Colon (tissue), 2 donors: Measurements from ENCODE around the gene TAOK3.
"Not testable (repeated sequence)": the region's sequence is repeated elsewhere in the genome, so short reads cannot be mapped to it uniquely, and the experiment has no call there.

Source experiments
- FAIRE-seq: peaks from 2 replicates; lab custom pipeline; 2012; peaks lifted over from hg19 to GRCh38; lab: Jason Lieb, UNC
- donor health status: control.
- donor health status: control.

The TAOK3 gene

DNA sequence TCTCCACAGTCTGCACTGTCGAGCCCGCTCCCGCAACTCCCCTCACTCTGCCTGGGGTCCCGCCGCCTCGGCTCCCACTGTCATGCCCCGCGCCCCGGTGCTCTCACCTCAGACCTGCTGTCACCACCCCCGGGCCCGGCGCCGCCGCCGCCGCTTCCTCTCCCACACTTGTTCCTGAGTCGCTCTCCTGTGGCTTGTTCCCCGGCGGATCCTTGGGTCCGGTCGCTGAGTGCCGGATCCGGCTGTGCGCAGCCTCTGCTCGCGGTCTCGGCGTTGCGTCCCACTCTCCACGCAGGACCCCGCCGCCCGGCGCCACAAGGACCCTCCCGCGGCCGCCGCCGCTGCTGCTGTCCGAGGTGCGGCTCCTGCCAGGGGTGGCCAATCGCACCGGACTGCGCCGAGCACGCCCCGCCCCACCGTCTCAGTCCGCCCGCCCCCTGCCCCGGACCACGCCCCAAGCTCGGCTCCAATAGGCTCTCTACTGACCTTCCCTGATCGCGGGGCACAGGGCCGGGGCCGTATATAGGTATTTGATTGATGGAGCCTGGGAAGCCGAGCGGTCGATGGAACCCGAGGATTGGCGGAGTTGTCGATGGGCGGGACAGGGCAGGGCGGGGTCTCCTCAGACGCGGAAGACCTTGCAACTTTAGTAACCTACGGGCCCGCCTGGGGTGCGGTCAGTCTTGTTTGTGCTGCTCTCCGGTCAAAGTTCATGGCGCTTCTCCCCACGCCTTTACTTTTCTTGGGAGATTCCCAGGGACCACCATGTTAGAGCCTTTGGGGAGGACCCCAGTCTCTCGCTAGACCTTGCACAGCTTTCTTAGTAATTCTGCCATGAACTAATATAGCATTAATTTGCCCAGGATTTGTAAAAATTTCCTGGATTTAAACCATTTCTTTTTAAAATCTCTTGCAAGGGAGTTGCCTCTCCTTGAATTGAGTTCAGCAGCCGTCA is at the start of gene TAOK3:
Gene TAOK3 (minus strand): TSS at position 367 of the 955 bp plus-strand sequence. CDS start 117,340 bp downstream, outside the sequence.
- no peak for FAIRE-seq

DNA sequence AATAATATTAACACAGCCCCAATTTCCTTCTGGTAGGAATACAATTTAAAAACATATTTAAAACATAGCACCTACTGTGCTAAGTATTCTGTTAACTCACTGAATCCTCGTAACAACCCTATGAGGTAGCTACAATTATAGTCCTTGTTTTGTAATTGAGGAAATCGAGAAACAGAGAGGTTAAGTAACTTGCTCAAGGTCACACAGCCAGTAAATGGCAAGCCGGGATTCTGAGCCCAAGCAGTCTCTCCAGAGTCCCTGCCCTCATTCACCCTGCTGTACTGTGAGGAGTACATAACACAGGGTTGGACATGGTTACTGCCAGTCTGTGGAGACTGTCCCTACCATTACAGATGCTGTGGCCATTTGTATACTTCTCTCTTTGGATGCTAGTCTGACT is 48.0 kb upstream of the TAOK3 start:
- no peak for FAIRE-seq

DNA sequence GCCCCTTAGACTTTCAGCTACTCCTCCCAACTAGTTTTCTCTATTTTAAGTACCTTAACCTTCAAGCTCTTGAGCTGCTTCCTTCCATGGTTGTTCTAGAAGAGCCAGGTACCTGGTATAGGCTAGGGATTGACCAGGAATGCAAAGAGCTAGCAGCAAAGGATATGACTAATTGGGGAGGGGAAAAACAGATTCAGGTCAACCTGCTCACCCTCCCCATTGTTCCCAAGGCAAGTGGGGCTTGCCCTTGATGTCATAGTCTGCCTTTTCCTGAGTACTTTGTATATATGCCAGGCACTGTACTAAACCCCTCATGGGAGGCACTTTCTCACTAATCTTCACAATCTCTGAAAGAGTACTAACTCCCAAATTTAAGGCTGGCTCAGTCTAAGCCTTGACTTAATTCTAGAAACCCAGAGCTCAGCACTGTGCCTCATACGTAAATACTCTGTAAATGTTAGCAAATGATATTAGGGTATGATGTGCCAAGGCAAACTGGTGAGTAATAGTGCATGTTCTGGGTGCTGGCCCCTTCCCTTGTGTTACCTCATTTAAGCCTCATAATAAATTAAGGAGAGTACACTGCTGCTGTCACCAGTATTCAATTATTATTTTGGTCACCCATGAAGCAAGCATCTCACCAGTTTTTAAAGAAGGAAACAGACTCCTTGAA is 45.8 kb upstream of the TAOK3 start:
- FAIRE-seq, result no peak

DNA sequence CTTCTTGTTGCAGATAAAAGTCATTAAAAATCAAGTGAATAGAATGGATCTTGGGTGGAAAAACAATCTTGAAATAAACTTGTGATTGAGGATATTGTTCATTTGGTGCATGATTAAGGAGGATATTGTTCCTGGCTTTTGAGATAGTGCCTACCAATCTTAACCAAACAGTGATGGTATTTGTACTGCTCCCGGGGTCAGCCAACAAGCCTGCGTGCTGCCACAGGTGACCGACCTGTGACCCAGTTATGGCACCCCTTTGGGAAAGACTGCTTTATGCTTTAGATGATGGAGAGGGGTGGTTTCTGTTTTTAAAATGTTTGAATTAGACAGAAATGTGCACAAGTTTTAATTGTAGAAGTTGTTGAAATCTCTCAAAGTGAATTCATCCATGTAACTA is 45.2 kb upstream of the TAOK3 start:
- no peak for FAIRE-seq

DNA sequence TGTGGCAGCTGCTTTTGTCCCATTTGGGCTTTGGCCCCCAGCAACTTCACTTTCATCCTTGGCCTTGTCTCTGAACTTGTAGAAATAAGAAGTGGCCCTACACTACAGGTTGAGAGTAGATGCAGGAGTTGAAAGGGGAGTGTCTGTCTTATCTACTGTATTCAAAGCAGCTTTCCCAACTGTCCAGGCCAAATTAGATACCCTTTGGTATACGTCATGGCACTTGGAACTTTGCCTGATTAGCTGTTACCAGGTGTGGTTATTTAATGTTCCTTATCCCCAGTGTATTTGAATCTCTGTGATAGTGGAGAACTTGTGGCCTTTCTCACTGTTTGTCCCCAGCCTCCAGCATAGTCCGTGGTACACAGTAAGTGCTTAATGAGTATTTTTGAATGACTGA is 37.1 kb upstream of the TAOK3 start:
- no peak for FAIRE-seq

DNA sequence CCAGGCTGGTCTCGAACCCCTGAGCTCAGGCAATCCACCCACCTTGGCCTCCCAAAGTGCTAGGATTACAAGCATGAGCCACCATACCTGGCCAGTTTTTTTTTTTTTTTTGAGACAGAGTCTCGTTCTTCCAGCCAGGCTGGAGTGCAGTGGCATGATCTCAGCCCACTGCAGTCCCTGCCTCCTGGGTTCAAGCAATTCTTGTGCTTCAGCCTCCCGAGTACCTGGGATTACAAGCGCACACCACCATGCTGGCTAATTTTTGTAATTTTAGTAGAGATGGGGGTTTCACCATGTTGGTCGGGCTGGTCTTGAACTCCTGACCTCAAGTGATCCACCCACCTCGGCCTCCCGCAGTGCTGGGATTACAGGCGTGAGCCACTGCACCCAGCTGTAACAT is 35.5 kb upstream of the TAOK3 start:
- FAIRE-seq, result not testable (repeated sequence)

GRCh38 chr12:118404876-118405521 is 32.3 kb upstream of the TAOK3 start:
- no peak for FAIRE-seq

GRCh38 chr12:118402251-118402650 is 29.5 kb upstream of the TAOK3 start:
- no peak for FAIRE-seq

GRCh38 chr12:118398940-118399339 is 26.2 kb upstream of the TAOK3 start:
- FAIRE-seq, result no peak

- FAIRE-seq, result no peak
Observed at GRCh38 chr12:118398524-118398923, 25.8 kb upstream of the TAOK3 start.

DNA sequence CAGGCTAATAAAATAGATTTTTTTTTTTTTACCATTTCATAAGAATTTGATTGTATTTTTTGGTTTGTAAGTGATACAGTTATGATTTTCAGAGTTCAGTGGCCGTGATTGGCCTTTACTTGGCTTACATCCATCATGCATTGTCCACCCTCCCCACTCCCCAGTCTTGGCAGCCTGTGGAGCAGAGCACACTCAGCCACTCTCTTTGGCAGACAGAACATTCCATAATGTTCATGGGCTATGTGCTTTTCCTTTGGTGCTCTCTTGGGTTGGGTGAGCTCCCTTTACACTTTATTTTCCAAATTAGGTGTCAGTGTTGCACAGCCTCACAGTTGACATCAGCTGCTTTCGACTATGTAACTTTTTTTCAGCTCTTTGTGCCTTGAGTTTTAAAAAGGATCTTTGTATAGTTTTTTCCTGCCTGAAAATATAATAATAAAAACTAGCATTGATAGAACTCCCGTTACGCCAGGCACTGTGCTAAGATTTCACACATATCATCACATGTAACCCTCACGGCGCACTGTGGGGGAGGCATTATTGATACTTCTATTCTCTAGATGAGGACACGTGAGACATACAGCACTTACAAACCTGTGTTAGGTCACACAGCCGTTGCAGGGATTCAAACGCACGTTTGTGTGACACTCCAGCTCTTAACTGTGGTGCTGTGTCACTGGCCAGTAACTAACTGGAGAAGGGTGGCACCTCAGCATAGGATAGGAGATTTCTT is 25.2 kb upstream of the TAOK3 start:
- FAIRE-seq, result no peak

DNA sequence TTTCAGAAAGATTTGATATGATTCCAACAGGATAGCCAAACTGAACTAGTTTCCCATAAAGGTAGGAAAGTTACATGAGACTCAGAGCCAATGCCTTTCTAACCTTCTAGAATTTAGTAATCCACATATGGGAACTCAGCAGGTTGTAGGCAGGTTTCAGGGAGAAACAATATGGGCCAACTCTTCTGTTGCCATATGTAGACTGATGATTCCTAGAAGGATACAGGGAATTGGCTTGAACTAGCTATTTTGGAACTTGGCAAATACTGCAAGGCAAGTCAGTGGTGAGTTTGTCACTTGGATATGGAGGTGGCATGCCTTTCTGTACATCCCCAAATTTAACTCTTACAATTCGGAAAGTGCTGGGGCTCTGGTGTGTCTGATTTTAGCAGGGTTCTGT is 19.1 kb upstream of the TAOK3 start:
- no peak for FAIRE-seq

DNA sequence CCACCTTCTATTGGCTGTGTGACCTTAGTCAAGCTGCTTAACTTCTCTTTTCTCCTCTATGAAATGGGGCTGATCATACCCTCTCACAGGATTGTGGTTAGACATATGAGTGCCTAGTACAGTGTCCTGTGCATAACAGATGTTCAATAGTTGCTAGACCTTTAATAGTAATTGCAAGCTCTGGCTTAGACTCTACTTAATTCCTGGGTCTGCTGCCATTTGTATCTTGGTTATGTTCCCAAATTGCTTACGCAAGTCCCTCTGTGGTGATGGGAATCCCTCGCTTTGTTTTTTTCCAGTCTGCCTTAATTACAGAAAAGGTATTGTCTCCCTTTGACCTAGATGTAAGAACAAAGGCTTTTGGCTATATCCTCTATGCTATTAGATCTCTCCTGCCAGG is 18.7 kb upstream of the TAOK3 start:
- no peak for FAIRE-seq

GRCh38 chr12:118377884-118378470 is 5.3 kb upstream of the TAOK3 start:
- no peak for FAIRE-seq

- no peak for FAIRE-seq
Observed at GRCh38 chr12:118377021-118377883, 4.5 kb upstream of the TAOK3 start.

DNA sequence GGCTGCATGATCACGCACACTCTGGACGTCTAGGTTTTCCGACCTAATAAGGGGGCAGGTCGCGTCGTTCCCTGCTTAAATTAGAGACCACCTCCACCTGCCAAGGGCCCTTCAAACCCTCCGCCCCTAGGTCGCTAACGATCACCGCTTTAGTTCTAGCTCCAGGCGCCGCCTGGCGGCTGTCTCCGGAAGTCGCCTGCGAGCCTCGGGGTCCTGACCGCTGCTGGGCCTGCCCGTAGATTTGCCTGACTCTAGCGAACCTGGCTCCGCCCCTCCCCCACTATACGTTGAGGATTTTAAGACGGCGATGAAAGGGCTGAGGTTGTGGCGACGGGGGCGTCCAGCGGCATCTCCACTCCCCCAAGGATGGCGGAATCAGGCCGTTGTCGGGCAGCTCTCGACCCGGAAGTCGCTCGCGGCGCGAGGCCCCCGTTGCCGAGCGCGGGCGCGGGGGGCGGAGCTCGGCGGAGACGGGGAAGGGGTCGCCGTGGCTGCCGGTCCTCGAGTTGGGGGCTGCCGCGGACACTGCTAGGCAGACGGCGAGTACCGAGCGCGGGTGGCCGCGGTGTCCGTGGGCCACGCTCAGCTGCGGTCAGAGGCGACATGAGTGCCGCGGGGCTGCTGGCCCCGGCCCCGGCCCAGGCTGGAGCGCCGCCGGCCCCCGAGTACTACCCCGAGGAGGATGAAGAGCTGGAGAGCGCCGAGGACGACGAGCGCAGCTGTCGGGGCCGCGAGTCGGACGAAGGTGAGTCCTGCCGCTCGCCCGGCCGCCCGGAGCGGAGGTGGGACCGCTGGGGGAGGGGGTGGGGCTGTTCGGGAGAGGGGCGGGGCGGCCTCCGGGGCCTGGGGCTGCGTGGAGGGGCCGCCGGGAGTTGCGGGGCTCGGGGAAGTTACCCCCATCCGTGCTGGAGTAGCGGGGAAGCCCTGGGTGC is 3.6 kb upstream of the TAOK3 start, which contains the start of gene SUDS3:
Gene SUDS3 (plus strand): TSS at position 467 of the 932 bp plus-strand sequence. CDS start 137 bp downstream, at position 604.
- no peak for FAIRE-seq

- no peak for FAIRE-seq
Observed at GRCh38 chr12:118375348-118375747, 2.6 kb upstream of the TAOK3 start.

- no peak for FAIRE-seq
Observed at GRCh38 chr12:118374909-118375308, 2.2 kb upstream of the TAOK3 start.

DNA sequence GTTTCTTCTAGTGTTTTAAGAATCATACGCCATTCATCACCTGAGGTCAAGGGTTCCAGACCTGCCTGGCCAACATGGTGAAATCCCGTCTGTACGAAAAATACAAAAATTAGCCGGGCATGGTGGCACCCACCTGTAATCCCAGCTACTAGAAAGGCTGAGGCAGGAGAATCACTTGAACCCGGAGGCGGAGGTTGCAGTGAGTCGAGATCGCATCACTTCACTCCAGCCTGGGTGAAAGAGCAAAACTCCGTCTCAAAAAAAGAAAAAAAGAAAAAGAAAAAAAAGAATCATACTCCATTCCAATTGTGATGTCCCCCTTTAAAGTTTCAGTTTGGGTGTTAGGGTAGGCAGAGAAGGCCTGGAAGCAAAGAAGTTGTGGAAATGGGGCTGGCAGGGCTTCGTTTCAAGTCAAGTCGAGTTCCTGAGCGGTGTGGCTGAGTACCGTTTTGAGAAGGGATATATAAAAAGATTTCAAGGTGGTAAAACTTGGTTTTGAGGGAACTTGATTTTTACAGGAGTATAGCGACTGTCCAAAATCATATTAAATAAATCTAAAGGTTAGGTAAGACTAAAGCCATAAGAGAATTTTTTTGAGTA is 1.5 kb upstream of the TAOK3 start:
- no peak for FAIRE-seq
